Hepatocyte (in vitro differentiated cells): ENCODE measurements around the gene DACT3. TPM values are rescaled to one million over a fixed set of nuclear protein-coding genes. Genes with fewer than 3 reads are reported as not detected.
A peak's percentile ranks its signal among the peaks of the same experiment; 100 is the strongest.

Experiments used
- DNase-seq: peaks from one replicate; pipeline ENCODE4 v3.0.0-alpha.2; 2016; ENCODE audit warnings: low spot score
- H2AFZ ChIP-seq: fragments of 200-600 bp; sonication (generic); 2 replicates; pipeline ENCODE4 v1.6.0; 2016; ENCODE audit warnings: antibody characterized with exemption, mild to moderate bottlenecking
- H3K27ac ChIP-seq: fragments of 200-600 bp; sonication (generic); 2 replicates; pipeline ENCODE4 v1.5.1; 2016; ENCODE audit warnings: mild to moderate bottlenecking
- H3K27me3 ChIP-seq: fragments of 200-600 bp; sonication (generic); 2 replicates; pipeline ENCODE4 v1.6.1; 2016
- H3K36me3 ChIP-seq: fragments of 200-600 bp; sonication (generic); replicated peaks from 2 replicates; pipeline ENCODE4 v1.5.1; 2016; ENCODE audit warnings: low read depth; ENCODE audit not compliant: insufficient read depth
- H3K4me1 ChIP-seq: fragments of 200-600 bp; sonication (generic); 2 replicates; pipeline ENCODE4 v1.5.1; 2016; ENCODE audit warnings: mild to moderate bottlenecking, moderate library complexity; ENCODE audit not compliant: insufficient read depth
- H3K4me2 ChIP-seq: fragments of 200-600 bp; sonication (generic); 2 replicates; pipeline ENCODE4 v1.6.0; 2016
- H3K4me3 ChIP-seq: fragments of 200-600 bp; sonication (generic); 2 replicates; pipeline ENCODE4 v1.5.1; 2016; ENCODE audit warnings: mild to moderate bottlenecking
- H3K79me2 ChIP-seq: fragments of 200-600 bp; sonication (generic); 2 replicates; pipeline ENCODE4 v1.6.0; 2017; ENCODE audit warnings: mild to moderate bottlenecking
- H3K9me2 ChIP-seq: fragments of 200-600 bp; sonication (generic); replicated peaks from 2 replicates; pipeline ENCODE4 v1.6.0; 2017; ENCODE audit warnings: mild to moderate bottlenecking; ENCODE audit not compliant: insufficient read depth
- H3K9me3 ChIP-seq: fragments of 200-600 bp; sonication (generic); 2 replicates; pipeline ENCODE4 v1.5.1; 2016; ENCODE audit warnings: low read depth, mild to moderate bottlenecking
- H4K20me1 ChIP-seq: fragments of 200-600 bp; sonication (generic); 2 replicates; pipeline ENCODE4 v1.6.0; 2016; ENCODE audit warnings: mild to moderate bottlenecking; ENCODE audit not compliant: insufficient read depth, poor library complexity, severe bottlenecking
- EZH2 ChIP-seq: fragments of 200-600 bp; sonication (generic); IDR thresholded peaks from 2 replicates; pipeline ENCODE4 v1.6.1; 2016; ENCODE audit warnings: antibody characterized with exemption, mild to moderate bottlenecking, borderline replicate concordance
- EZH2phosphoT487 ChIP-seq: fragments of 200-600 bp; sonication (generic); IDR thresholded peaks from one replicate; pipeline ENCODE4 v1.6.1; 2018; ENCODE audit warnings: antibody characterized with exemption, mild to moderate bottlenecking, low read depth, moderate library complexity; ENCODE audit not compliant: unreplicated experiment, severe bottlenecking
- WGBS: methylation state at CpG from one replicate; pipeline ENCODE4 v1.1.6; 2016; ENCODE audit warnings: low lambda C conversion rate; ENCODE audit errors: missing lambda C conversion rate; 5-methylcytosine and 5-hydroxymethylcytosine counted together
- polyA plus RNA-seq: library from polyadenylated mRNA; unstranded; fragments of >200 nt; fragmentation: Nextera tagmentation; extraction: Ambion mirVana; gene quantifications from 2 replicates; pipeline ENCODE4 v1.2.1, GENCODE V29; 2016
- total RNA-seq: library from RNA; depleted of rRNA; stranded (reverse); fragments of >200 nt; gene quantifications from 2 replicates; pipeline ENCODE4 v1.2.3, GENCODE V29; 2014
- TF ChIP-seq, protein P1 (sequence below): fragments of 200-600 bp; sonication (generic); IDR thresholded peaks from 2 replicates; pipeline ENCODE4 v1.5.1; 2016; ENCODE audit warnings: antibody characterized with exemption, mild to moderate bottlenecking; ENCODE audit not compliant: poor library complexity

DACT3 gene, protein sequence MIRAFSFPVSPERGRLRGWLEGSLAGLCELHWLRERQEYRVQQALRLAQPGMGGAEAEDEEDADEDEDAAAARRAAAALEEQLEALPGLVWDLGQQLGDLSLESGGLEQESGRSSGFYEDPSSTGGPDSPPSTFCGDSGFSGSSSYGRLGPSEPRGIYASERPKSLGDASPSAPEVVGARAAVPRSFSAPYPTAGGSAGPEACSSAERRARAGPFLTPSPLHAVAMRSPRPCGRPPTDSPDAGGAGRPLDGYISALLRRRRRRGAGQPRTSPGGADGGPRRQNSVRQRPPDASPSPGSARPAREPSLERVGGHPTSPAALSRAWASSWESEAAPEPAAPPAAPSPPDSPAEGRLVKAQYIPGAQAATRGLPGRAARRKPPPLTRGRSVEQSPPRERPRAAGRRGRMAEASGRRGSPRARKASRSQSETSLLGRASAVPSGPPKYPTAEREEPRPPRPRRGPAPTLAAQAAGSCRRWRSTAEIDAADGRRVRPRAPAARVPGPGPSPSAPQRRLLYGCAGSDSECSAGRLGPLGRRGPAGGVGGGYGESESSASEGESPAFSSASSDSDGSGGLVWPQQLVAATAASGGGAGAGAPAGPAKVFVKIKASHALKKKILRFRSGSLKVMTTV
- total RNA-seq (12.7 and 18.4 TPM in 2 replicates), polyA plus RNA-seq (17.4 and 18.4 TPM in 2 replicates)

DNA sequence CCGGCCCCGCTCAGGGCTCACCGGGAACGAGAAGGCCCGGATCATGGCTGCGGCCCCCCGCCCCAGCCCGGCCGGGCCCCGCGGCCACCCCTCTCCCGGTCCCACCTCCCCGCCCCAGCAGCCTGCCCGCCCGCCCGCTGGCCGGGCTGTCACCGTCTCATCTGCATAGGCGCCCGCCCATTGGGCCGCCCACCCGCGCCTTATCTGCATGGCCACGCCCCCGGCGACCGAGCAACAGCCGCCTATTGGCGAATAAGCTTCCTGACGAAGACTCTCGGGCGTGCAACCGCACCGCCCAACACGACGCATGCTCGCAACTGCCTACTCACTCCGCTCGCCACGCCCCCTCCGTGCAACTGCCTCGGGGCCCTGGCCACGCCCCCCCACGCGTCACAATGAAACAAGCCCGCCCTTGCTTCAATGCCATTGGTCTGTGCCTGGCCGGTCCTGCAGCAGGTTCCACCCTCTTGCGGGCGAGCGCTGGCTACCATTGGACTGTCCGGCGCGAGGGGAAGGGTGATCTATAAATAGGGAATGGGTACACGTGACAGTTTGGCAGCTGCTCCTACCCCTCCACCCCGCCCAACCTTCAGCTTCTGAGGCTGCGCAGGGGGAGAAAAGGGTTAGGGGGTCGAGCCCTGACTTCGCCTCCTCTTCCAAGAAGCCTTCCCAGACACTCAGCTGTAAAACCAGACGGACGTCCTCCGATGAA lies at the start of gene DACT3:
Gene DACT3 (minus strand): TSS at position 163 of the 712 bp plus-strand sequence. CDS start 118 bp downstream, at position 45.
- WGBS = 2% methylated on average over 38 of the region's 61 CpGs
- peak within 1 kb of the TSS; percentile 6 for H2AFZ ChIP-seq
- H3K36me3 ChIP-seq = no peaks in the 10 kb centered on the region
- peak within 1 kb of the TSS; percentile 19 for H3K4me3 ChIP-seq
- peaks cover 19% of the 10 kb centered on the region for H3K27me3 ChIP-seq
- peak; percentile 100 for DNase-seq
- no peaks in the 10 kb centered on the region for H3K4me1 ChIP-seq
- H3K27ac ChIP-seq = peak within 1 kb of the TSS; percentile 95
- H3K9me2 ChIP-seq = no peaks in the 10 kb centered on the region
- H3K79me2 ChIP-seq = peaks cover 28% of the 10 kb centered on the region
- H3K9me3 ChIP-seq = no peaks in the 10 kb centered on the region
- TF ChIP-seq EZH2phosphoT487 = no peak
- TF ChIP-seq, protein P1, sequence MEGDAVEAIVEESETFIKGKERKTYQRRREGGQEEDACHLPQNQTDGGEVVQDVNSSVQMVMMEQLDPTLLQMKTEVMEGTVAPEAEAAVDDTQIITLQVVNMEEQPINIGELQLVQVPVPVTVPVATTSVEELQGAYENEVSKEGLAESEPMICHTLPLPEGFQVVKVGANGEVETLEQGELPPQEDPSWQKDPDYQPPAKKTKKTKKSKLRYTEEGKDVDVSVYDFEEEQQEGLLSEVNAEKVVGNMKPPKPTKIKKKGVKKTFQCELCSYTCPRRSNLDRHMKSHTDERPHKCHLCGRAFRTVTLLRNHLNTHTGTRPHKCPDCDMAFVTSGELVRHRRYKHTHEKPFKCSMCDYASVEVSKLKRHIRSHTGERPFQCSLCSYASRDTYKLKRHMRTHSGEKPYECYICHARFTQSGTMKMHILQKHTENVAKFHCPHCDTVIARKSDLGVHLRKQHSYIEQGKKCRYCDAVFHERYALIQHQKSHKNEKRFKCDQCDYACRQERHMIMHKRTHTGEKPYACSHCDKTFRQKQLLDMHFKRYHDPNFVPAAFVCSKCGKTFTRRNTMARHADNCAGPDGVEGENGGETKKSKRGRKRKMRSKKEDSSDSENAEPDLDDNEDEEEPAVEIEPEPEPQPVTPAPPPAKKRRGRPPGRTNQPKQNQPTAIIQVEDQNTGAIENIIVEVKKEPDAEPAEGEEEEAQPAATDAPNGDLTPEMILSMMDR = no peak
- no peak for TF ChIP-seq EZH2
- no peaks in the 10 kb centered on the region for H4K20me1 ChIP-seq
- peak within 1 kb of the TSS; percentile 74 for H3K4me2 ChIP-seq

DNA sequence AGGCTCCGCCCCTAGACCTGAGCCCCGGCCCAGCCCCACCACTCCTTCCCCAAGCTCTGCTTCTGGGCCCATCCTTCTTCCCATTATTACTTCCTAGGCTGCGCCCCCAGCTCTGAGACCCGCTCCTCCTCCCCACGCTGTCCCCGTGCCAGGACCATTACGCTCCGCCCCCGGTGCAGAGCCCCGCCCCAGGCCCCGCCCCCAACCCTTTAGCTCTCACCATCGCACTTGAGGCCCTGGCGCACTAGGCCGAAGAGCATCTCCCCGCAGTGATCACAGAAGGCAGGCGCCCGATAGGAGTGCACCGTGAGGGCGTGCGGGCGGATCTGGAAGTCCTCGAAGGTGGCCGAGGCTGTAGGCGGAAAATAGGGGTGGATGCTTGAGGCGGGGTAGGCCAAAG lies 49.7 kb upstream of the DACT3 start:
- no peaks in the 10 kb centered on the region for H3K9me3 ChIP-seq
- H2AFZ ChIP-seq = no peak overlapping the region
- no peak for DNase-seq
- no peaks in the 10 kb centered on the region for H3K27me3 ChIP-seq
- H3K4me2 ChIP-seq = no peak overlapping the region
- peaks cover 4% of the 10 kb centered on the region for H3K4me1 ChIP-seq
- TF ChIP-seq EZH2 (no peak), EZH2phosphoT487 (no peak)
- TF ChIP-seq, protein P1 = no peak
- H3K79me2 ChIP-seq = peaks cover 26% of the 10 kb centered on the region
- H3K36me3 ChIP-seq = no peaks in the 10 kb centered on the region
- H3K4me3 ChIP-seq = no peak overlapping the region
- no peaks in the 10 kb centered on the region for H4K20me1 ChIP-seq
- WGBS = 98% methylated on average over 17 of the region's 25 CpGs
- H3K9me2 ChIP-seq = no peaks in the 10 kb centered on the region
- no peak overlapping the region for H3K27ac ChIP-seq

DNA sequence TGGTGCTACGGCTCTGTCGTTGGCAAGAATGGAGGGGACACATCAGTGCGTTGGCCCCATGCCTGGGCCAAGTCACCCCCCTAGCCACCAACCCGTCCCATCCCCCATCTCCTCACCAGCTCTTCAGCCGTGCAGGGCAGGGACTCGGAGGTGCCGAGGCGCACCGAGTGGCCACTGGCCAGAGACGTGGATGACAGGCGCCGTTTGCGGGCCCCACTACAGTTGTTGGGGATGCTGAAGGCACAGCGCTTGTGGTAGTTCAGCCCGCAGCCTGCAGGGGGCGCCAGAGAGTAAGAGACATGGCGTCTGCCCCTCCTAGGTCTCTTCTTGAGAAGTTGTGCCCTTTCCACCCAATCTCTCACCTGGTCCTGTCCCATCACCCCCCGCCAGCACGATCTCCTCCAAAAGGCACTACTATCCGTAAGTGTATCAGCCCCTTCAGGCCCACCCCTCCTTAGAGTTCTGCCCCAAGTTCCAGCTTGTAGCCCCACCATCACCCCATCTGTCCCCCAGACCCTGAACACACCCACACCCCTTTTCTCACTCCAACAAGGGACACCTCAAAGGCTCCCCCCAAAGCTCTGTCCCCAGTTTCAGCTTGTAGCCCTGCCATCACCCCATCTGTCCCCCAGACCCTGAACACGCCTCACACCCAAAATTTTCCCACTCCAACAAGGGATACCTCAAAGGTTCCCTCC lies 43.5 kb upstream of the DACT3 start:
- peaks cover 8% of the 10 kb centered on the region for H3K36me3 ChIP-seq

More for the DNA sequence above, 43.5 kb upstream of the DACT3 start:
- TF ChIP-seq, protein P1 = peak; percentile 73
- TF ChIP-seq EZH2 = no peak
- no peak for TF ChIP-seq EZH2phosphoT487
- Histone ChIP-seq H3K4me1 (no peaks in the 10 kb centered on the region), H4K20me1 (no peaks in the 10 kb centered on the region), H3K4me2 (no peak overlapping the region), H2AFZ (no peak overlapping the region), H3K27ac (no peak overlapping the region), H3K9me3 (no peaks in the 10 kb centered on the region), H3K27me3 (no peaks in the 10 kb centered on the region), H3K9me2 (no peaks in the 10 kb centered on the region), H3K79me2 (no peaks in the 10 kb centered on the region), H3K4me3 (no peak overlapping the region)
- WGBS = 73% methylated on average over 21 of the region's 21 CpGs
- peak; percentile 61 for DNase-seq
